HG02870 (cell line): Measurements from ENCODE around the gene ARHGAP4.

Experiments used
- ATAC-seq: cut with Tn5 transposase; IDR thresholded peaks from one replicate; pipeline ENCODE4 v1.9.1; 2021; ENCODE audit warnings: mild to moderate bottlenecking, moderate library complexity; ENCODE audit not compliant: unreplicated experiment

ARHGAP4 gene

DNA sequence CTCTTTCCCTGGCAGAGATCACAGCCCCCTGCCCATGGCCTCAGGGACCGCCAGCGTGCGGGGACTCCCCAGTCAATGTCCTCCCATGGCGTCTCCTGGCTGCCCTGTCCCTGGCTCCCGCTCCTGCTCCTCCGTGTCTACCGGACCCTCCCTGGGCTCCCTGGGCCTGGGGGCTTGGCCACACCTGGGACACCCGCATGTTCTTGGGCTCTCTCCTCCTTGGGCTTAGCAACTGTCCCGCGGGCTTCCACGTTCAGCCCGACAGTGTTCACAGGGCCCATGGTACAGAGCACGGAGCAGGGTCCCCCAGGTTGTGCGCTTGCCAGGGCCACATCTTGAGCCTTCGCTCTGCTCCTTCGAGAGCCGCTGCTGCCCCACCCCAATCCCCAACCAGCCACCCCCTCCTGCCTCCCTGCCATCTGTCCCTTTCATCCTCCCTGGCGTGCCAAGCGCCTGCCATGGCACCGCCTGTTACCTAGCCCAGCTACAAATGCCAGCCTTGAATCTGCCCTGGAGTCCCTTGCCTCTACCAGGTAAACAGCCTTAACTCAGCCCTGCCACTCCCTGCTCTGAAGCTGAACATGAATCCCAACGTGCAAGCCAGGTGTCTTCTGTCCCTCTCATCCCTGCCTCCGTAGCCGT is 17.7 kb downstream of the ARHGAP4 start:
- no peak for ATAC-seq

DNA sequence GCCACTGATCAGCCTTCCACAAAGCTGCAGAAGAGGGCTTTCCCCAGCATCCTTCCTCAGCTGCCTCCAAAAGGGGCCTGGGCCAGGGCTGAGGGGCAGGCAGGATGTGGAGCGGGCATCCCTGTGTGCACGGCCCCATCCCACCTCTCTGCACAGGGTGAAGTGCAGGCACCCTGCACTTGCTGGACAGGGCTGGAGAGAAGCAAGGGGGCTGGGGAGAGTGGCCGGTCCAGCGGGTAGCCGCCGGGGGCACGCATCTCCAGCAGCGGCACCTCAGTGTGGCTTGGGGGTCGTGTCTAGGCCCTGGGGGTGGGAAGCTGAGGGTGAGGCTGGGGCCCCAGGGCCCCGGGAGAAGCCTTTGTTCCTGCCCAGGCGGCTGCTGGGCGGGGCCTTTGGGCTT is 18.6 kb downstream of the ARHGAP4 start:
- ATAC-seq, result no peak

DNA sequence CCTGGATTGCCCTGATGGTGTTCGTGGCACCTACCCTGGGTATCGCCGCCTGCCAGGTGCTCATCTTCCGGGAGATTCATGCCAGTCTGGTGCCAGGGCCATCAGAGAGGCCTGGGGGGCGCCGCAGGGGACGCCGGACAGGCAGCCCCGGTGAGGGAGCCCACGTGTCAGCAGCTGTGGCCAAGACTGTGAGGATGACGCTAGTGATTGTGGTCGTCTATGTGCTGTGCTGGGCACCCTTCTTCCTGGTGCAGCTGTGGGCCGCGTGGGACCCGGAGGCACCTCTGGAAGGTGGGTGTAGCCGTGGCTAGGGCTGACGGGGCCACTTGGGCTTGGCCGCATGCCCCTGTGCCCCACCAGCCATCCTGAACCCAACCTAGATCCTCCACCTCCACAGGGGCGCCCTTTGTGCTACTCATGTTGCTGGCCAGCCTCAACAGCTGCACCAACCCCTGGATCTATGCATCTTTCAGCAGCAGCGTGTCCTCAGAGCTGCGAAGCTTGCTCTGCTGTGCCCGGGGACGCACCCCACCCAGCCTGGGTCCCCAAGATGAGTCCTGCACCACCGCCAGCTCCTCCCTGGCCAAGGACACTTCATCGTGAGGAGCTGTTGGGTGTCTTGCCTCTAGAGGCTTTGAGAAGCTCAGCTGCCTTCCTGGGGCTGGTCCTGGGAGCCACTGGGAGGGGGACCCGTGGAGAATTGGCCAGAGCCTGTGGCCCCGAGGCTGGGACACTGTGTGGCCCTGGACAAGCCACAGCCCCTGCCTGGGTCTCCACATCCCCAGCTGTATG is 19.7 kb downstream of the ARHGAP4 start:
- ATAC-seq, result no peak

DNA sequence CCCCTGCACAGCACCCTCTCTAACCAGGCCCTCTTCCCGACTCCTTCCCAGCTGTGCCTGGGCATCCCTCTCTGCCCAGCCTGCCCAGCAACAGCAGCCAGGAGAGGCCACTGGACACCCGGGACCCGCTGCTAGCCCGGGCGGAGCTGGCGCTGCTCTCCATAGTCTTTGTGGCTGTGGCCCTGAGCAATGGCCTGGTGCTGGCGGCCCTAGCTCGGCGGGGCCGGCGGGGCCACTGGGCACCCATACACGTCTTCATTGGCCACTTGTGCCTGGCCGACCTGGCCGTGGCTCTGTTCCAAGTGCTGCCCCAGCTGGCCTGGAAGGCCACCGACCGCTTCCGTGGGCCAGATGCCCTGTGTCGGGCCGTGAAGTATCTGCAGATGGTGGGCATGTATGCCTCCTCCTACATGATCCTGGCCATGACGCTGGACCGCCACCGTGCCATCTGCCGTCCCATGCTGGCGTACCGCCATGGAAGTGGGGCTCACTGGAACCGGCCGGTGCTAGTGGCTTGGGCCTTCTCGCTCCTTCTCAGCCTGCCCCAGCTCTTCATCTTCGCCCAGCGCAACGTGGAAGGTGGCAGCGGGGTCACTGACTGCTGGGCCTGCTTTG is 20.5 kb downstream of the ARHGAP4 start:
- no peak for ATAC-seq

DNA sequence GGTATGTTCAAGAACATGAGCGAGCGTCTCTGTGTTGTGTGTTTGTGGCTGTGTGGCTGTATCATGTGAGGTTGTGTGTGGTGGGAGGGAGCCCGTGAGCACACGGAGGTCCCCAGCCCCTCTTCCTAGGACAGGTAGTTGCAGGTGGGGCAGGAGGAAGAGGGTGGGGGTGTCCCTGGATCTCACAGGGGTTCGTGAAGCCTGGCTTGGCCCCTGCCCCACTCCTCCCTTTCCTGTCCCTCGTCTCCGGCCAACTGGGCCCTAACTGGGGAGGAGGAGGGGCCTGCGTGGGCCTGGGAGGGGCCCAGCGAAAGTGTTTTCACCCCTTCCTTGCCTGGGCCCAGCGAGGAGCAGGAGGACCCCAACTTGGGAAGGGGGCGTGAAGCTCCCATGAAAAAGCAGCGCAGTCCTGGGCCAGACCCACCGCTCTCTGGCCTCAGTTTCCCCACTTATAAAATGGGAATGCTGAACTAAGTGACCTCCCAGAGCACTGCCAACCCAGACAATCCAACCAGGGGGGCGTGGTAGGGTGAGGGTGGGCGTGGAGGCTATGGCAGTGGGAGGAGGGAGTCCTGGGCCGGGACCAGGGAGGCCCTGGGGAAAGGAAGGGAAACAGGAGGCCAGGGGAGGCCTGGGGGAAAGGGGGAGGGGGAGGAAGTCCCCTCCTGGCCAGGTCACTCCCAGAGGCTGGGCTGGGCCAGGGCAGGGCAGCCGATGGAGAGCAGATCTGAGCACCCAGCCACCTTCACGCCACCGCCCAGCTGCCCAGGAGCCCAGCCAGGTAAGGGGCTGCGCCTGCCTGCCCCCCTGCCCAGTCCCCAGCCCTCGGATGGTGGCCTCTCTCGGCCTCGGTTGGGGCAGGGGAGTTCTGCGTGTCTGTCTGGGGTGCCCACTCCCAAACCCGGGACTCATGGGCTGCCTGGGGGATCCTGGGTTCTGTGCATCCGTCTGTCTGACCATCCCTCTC is 21.8 kb downstream of the ARHGAP4 start, which contains the start of gene AVPR2:
TSS of gene AVPR2 (plus strand) at position 683 of the 967 bp plus-strand sequence. CDS start 473 bp downstream, outside the sequence.
- no peak for ATAC-seq

DNA sequence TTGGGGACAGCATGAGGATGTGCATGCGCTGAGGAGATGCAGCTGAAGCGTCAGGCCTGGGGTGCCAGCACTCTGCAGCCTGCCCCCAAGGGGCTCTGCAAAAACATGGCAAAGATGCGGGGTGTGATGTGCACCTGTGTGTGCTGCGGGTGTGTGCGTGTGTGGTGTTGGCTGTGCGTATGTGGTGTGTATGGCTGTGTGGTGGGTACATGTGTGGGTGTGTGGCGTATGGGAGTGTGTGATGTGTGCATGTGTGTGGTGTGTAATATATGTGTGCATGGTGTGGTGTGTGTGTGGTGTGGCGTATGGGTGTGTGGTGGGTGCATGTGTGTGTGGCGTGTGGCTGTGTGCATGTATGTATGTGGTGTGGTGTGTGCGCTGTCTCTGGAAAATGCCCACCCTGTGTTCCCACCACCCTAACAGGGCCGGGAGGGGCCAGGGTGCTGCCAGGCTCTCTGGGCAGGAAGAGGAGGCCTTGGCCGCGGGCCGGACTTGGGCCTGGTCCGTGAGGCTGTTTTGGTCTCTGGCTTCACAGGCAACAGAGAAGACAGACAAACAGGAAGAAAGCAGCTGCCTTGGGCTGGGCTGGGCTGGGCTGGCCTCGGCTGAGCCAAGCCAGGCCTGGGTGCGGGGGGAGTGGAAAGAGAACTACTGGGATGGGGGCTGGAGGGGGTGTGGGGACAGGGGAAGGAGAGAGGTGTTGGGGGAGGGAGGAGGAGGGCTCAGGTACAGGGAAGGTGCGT is 22.7 kb downstream of the ARHGAP4 start:
- ATAC-seq, result no peak

DNA sequence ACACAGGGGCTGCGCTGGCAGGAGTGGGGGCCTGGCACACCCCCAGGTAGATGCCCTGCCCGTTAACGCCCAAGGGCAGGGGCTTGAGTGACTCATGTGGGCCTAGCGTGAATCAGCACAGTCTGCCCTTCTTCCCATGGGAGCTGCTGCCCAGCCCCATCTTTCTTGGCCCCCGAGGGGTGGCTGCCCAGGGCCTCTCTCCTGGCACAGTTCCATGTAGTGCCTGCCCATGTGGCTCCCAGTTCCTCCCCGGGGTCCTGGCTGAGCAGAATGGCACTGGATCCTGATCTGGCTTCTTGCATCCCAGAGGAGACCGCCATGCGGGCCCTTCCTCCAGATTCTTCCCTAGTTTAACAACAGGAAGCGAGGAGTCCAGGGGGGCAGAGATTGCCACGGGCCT is 23.7 kb downstream of the ARHGAP4 start:
- ATAC-seq, result no peak

DNA sequence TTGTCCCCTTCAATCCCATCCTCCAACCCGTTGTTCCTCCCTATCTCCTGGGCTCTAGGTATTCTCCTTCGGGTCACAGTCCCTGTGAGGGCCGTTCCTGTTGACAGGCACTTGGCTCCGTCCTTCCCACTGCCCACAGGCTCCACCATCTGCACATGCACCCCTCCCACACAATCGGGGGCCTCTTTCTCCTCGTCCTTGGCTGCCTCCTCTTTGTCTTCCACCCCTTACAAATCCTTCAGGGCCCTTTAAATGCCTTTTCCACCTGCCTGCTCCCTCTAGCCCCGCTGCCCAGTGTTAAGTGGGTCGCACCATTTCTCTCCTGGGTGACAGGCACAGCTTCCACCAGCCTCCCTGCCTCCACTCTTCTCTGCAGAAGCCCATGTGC is 24.3 kb downstream of the ARHGAP4 start:
- ATAC-seq, result no peak

DNA sequence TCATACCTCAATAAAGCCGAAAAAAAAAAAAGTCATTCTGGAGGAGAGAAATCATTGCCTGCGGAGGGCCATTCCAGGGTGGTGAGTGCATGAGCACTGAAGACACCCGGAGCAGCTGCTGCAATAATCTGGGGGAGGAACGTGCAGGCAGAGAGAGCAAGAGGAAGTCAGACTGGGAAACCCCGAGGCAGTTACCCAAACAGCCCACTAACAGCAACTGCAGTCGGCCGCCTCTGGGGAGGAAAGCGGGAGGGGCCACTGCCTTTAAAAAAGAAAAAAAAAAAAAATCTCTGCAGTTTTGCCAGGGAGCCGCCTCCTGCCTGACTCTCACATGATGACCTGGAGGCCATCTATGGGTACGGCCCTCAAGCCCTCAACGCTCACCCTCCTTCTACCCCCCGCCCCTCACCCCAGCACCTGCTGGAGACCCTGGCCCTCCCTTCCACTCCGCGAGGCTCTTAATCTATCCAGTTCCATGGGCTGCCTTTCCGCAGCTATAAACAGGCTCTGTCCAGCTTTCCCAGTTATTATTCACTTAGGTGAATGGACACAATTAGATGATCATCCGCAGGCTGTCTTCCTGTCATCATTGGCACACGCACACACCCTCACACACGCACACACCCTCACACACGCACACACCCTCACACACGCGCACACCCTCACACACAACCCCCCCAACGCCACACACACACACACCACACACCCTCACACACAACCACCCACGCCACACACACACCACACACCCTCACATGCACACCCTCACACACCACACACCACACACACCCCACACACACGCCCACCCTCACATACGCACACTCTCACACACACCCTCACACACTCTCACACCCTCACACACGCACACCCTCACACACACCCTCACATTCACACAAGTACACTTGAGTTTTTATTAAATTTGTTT is 25.0 kb downstream of the ARHGAP4 start:
- ATAC-seq, result peak; percentile 71

DNA sequence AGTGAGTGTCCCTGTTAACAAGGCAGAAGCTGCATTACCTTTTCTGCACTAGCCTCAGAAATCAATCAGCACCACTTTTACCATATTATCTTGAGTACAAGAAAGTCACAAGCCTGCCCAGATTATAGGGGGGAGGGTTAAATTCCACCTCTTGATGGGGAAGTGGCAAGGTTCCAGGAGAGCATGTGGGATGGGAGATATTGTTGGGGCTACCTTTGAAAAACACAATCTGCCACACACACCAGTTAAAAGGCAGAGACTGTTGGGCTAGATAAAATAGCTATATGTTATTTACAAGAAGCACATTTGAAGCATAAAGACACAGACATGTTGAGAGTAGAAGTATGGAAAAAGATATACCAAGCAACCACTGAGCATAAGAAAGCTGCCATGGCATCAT is 28.2 kb downstream of the ARHGAP4 start:
- ATAC-seq, result no peak

DNA sequence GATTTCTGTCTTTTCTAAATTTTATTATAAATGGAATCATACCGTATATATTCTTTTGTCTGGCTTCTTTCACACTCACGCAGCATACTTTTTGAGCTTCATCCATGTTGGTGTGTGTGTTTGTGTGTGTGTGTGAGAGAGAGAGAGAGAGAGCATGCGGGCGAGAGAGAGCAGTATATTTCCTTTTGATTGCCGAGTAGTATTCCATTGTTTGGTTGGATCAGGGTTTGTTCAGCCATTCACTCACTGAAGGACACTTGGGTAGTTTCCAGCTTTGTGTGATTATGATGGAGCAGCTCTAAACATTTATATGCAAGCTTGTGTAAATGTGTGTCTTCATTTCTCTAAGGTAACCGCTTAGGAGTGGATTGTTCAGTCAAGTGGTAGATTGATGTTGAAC is 36.9 kb downstream of the ARHGAP4 start:
- ATAC-seq, result no peak

DNA sequence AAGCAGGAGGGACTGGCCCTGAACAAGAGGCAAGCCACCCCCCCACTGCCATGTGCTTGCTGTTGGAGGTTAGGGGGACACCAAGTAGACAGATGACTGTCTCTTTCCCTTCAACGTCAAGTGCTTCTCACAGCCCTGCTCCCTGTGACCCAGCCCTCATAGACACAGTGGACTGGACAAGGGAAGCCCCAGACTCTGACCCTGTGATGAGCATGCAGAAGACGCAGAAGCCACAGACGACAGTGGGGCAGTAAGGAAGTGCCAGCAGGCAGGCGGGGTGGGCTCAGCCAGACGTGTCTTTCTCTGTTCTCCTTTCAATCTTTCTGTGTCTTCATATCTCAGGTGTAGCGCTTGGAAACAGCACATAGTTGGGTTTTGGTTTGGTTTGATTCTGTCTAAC is 37.7 kb downstream of the ARHGAP4 start:
- ATAC-seq, result no peak

DNA sequence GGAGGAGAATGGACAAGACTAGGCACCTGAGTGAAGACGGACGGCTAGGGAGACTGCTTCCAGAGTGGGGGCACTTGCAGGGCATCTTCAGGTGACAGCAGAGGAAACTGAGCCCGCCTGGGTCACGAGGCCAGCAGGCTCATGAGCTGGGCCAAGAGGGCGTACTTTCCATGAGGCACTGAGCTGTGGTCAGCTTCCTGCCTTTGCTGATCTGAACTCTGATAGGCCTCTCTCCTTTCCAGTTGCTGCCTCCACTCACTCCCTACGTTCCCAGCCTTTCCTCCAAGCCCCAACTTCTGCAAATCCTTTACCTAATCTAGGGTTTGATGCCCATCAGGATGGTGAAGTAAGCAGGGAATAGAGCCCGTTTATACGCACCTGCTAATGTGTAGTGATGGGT is 38.7 kb downstream of the ARHGAP4 start:
- ATAC-seq, result no peak

DNA sequence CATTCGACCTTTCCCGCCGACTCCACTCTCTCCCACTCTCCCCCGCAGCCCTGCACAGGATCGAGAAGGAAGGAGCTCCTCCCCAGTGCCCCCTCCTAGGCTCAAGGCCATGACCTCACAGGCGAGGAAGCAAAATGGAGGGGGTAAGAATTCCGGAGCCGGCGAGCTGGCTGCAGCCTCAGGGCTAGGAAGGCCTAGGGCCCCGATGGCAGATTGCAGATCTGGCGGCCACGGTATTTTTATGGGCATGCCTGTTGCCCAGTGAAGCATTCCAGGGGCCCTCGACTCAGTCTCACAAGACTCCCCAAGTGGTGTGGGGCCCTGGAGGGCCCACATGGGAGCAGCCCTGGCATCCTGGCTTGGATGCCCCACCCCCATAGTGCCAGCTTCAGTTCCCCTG is 39.1 kb downstream of the ARHGAP4 start:
- no peak for ATAC-seq

DNA sequence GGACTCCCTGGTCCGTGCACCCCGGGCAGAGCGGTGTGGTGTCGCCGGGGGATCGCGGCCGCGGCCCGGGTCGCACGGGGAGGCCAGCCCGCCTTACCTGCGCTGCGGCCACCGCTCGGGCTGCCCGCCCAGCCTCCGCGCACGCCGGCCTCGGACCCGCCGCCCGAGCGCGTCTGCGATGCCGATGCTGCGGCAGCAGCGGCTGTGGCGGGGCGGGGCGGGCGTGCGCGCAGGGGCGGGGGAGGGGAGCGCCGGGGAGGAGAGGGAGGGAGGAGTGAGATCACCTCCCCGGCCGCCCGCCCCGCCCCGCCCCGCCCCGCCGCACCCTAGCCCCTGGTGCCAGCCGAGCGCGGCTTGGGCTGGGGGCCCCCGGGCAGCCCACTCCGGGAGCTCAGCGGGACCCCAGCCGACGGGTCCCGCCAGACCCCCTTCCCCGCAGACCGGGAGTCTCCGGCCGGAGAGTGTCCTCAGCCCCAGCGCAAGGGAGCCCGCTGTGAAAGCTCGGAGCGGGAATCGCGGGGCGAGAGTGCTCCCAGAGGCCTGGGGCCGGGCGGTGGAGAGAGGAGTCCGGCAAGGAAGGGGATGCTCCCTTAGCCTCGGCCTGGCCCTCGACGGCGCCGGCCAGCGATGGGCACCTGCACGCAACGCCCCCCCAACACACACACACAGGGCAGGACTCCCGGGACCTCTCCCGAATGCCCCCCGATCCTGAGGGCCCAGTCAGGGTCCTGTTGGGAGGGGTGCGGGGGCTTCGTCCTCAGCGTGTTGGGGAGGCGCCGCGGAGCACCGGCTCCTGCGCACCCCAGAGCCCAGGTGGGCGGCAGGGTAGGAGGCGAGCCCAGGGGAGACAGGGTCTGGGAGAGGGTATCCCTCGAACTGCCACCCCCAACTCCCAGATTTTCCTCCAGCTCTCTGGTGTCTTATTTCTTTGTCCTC is 39.8 kb downstream of the ARHGAP4 start, which contains the start of gene L1CAM:
TSS of gene L1CAM (minus strand) at position 206 of the 936 bp plus-strand sequence. CDS start 10,337 bp downstream, outside the sequence.
- ATAC-seq, result no peak

DNA sequence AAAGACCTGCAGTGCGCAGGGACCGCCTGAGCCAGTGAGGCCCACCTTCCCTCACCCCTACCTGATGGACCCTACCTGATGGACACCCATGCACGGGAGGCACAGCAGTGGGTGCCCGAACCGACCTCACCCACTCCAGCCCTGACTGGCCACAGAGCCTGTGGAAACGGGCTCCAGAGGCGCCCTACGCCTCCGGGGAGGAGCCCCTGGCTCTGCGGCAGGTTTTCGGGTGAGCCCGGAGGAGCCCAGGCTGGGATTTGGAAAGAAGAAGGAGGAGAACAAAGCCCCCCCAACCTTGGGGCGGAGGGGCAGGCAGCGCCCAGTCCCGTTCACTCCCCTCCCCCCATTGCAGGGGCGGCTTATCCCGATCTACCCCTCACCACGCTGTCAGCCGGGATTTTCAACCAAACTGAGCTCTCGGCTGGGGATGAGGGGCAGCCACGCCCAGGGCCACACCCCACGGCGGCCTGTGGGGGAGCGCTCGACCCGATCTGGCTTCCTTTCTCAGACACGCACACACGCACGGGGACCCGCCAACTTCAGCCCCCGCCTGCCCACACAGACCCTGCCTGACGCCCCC is 40.8 kb downstream of the ARHGAP4 start:
- ATAC-seq, result no peak

DNA sequence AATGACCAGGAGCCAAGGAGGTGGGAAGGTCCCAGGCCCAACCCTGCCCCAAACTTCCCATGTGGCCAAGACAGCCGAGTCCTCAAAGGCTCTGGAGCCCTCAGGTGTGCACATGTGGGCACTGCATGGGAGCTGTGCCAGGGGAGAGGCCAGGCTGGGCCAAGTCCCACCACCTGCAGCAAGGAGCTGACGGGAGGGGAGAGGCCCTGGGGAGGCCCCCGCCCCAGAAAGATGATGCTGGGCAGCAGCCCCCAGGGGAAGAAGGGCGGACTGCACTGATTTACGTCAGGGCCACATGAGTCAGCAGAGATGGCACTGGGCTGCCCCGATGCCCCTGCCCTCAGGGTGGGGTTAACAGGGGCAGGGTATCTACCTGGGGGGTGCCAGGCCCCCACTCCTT is 41.5 kb downstream of the ARHGAP4 start:
- no peak for ATAC-seq

DNA sequence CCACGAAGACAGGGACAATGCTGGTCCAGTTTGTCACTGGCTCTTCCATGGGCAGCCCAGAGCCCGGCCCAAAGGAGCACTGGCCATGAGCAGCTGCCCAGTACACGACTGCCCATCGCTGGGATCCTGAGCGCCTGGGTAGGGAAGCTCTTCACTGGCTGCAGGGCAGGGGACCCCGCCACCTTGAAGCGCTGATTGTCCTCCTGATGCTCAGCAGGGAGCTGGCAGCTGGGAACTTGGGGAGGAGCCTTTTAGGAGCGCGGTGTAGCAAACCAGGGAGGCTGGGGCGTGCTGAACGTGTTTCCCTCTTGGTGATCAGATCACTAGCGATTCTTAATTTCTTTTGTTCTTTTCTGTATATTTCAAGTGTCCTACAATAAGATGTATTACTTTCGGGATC is 41.9 kb downstream of the ARHGAP4 start:
- no peak for ATAC-seq
